WTC11 (cell line): ENCODE measurements around the gene DDX39B. TPM values are rescaled to one million over a fixed set of nuclear protein-coding genes. Genes with fewer than 3 reads are reported as not detected.
A peak's percentile ranks its signal among the peaks of the same experiment; 100 is the strongest.

Experiments
- ATAC-seq: fragments of 200-7000 bp; cut with Tn5 transposase; 2 replicates; pipeline ENCODE4 v1.10.0; 2021; ENCODE audit warnings: mild to moderate bottlenecking, moderate library complexity
- CTCF ChIA-PET: fragments of 300-600 bp; sonication (Branson Sonifier 250); formaldehyde crosslinking; loops from one replicate; lab custom pipeline; 2021; ENCODE audit warnings: antibody characterized with exemption; lab: Charles Lee
- POLR2A ChIA-PET: fragments of 350-600 bp; sonication (Branson Sonifier 250); formaldehyde crosslinking; loops from one replicate; lab custom pipeline; 2021; ENCODE audit warnings: antibody characterized with exemption; lab: Charles Lee
- DNase-seq: peaks from one replicate; pipeline ENCODE4 v3.0.0; 2021; ENCODE audit warnings: low spot score
- H3K27ac Mint-ChIP-seq: 2 replicates; pipeline ENCODE4 v1.8.0; 2021; ENCODE audit warnings: mixed read lengths
- H3K27me3 Mint-ChIP-seq: 2 replicates; pipeline ENCODE4 v1.8.0; 2021; ENCODE audit warnings: low read depth, mild to moderate bottlenecking, moderate library complexity, mixed read lengths
- H3K36me3 Mint-ChIP-seq: 2 replicates; pipeline ENCODE4 v1.8.0; 2021; ENCODE audit warnings: mixed read lengths
- H3K4me1 Mint-ChIP-seq: 2 replicates; pipeline ENCODE4 v1.8.0; 2022; ENCODE audit warnings: mixed read lengths
- H3K4me3 Mint-ChIP-seq: 2 replicates; pipeline ENCODE4 v1.8.0; 2021; ENCODE audit warnings: mild to moderate bottlenecking, moderate library complexity, mixed read lengths
- H3K9me3 Mint-ChIP-seq: 2 replicates; pipeline ENCODE4 v1.8.0; 2021; ENCODE audit warnings: mixed read lengths
- ATF1 ChIP-seq: sonication (generic); formaldehyde crosslinking; IDR thresholded peaks from 2 replicates; pipeline ENCODE4 v1.8.1; 2023; ENCODE audit warnings: mild to moderate bottlenecking, moderate library complexity, missing genetic modification reagents
- ATF2 ChIP-seq: sonication (generic); formaldehyde crosslinking; IDR thresholded peaks from 2 replicates; pipeline ENCODE4 v1.8.1; 2022; ENCODE audit warnings: low read depth, missing genetic modification reagents, borderline replicate concordance
- CTCF ChIP-seq: fragments of 200-600 bp; IDR thresholded peaks from 2 replicates; pipeline ENCODE4 v1.8.0; 2022; ENCODE audit warnings: antibody characterized with exemption
- FOXJ3 ChIP-seq: sonication (generic); formaldehyde crosslinking; IDR thresholded peaks from 2 replicates; pipeline ENCODE4 v1.9.0; 2021; ENCODE audit warnings: missing genetic modification reagents, mild to moderate bottlenecking, borderline replicate concordance
- GABPB1 ChIP-seq: sonication (generic); formaldehyde crosslinking; IDR thresholded peaks from 2 replicates; pipeline ENCODE4 v1.8.1; 2023; ENCODE audit warnings: mild to moderate bottlenecking, missing genetic modification reagents
- NR2C2 ChIP-seq: sonication (generic); formaldehyde crosslinking; IDR thresholded peaks from 2 replicates; pipeline ENCODE4 v1.8.0; 2022; ENCODE audit warnings: mild to moderate bottlenecking, missing genetic modification reagents
- STAT6 ChIP-seq: sonication (generic); formaldehyde crosslinking; conservative IDR thresholded peaks from 2 replicates; pipeline ENCODE4 v1.8.1; 2023; ENCODE audit warnings: mild to moderate bottlenecking, low read depth, missing genetic modification reagents, moderate library complexity
- ZNF425 ChIP-seq: fragments of 250-450 bp; sonication (Bioruptor Pico); conservative IDR thresholded peaks from 2 replicates; pipeline ENCODE4 v1.9.0; 2021; ENCODE audit warnings: mild to moderate bottlenecking
- ZNF671 ChIP-seq: fragments of 250-450 bp; sonication (Bioruptor Pico); IDR thresholded peaks from 2 replicates; pipeline ENCODE4 v1.8.0; 2021; ENCODE audit warnings: mild to moderate bottlenecking
- total RNA-seq: library from RNA; stranded (reverse); gene quantifications from 3 replicates; pipeline ENCODE4 v1.2.3, GENCODE V29; 2021

The DDX39B gene
- total RNA-seq, 1 experiment from 2014 or later, result 712 TPM

- peaks cover 50% of the 10 kb centered on the region for H3K4me1 Mint-ChIP-seq
- no peaks in the 10 kb centered on the region for H3K9me3 Mint-ChIP-seq
- no peak for DNase-seq
- H3K4me3 Mint-ChIP-seq, result no peak overlapping the region
- H3K27me3 Mint-ChIP-seq, result no peaks in the 10 kb centered on the region
- H3K27ac Mint-ChIP-seq, result peak overlapping the region; percentile 68
- peaks cover 93% of the 10 kb centered on the region for H3K36me3 Mint-ChIP-seq
- no peak for TF ChIP-seq GABPB1
- no peak for TF ChIP-seq FOXJ3 (CRISPR knock-in tag)
- TF ChIP-seq CTCF, result no peak
- TF ChIP-seq ATF2 (CRISPR knock-in tag), result no peak
- TF ChIP-seq ATF1, result no peak
- ChIA-PET CTCF (interaction anchor here (1.0 kb wide), 1 partner anchor 11 kb away, joined by 3 read pairs; the partner anchor contains the start of gene ATP6V1G2), POLR2A (interaction anchor here (0.6 kb wide), 2 partner anchors 136 to 263 kb away, joined by 4 to 6 read pairs; no protein-coding TSS in a partner anchor)
- no peak for ATAC-seq
Observed at GRCh38 chr6:31535538-31536324, 6.1 kb downstream of the DDX39B start.

DNA sequence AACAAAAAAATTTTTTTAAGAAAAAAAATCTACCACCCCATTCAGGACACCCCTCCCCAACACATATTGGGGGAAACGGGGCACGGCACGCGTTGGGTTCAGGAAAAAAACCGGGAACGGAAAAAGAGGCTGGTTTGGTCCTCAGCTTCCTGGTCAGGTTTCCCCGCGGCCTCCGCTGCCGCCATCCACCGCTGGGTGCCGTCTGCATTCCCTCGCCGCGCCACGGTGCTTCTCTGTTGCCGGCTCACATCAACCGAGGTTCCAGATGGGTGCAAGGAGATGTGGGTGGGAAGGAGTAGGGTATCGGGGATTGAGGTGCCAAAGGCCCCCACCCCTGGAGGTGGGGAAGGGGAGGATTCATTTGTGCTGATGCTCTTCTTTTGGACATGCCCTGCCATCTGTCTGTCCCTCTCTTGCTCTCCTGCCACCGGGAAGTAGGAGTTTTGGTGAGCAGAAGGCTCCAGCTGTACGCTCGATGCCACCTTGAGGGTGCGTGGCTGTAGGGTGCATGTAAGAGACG, 7.2 kb downstream of the DDX39B start:
- peaks cover 51% of the 10 kb centered on the region for H3K4me1 Mint-ChIP-seq
- no peaks in the 10 kb centered on the region for H3K9me3 Mint-ChIP-seq
- CTCF ChIA-PET, result no interaction called here
- no peak for DNase-seq
- no peak overlapping the region for H3K4me3 Mint-ChIP-seq
- POLR2A ChIA-PET, result no interaction called here
- no peaks in the 10 kb centered on the region for H3K27me3 Mint-ChIP-seq
- peaks cover 93% of the 10 kb centered on the region for H3K36me3 Mint-ChIP-seq
- H3K27ac Mint-ChIP-seq, result peak overlapping the region; percentile 68
- TF ChIP-seq ZNF425 (no peak), ZNF671 (CRISPR knock-in tag) (no peak), STAT6 (CRISPR knock-in tag) (no peak)
- TF ChIP-seq, all 79 proteins: peak for 0
- no peak for ATAC-seq

- peaks cover 89% of the 10 kb centered on the region for H3K36me3 Mint-ChIP-seq
- H3K9me3 Mint-ChIP-seq, result no peaks in the 10 kb centered on the region
- no peak overlapping the region for H3K4me3 Mint-ChIP-seq
- peak; percentile 24; the same call in 1 of the 2 replicates for TF ChIP-seq ZNF425
- 0 out of 2 replicates have a peak, but pooled peaks have one; percentile 29 for TF ChIP-seq ZNF671 (CRISPR knock-in tag)
- no peak for TF ChIP-seq NR2C2
- TF ChIP-seq, all 79 proteins: peak for 2
- Mint-ChIP-seq H3K4me1 (peaks cover 49% of the 10 kb centered on the region), H3K27ac (no peak overlapping the region), H3K27me3 (no peaks in the 10 kb centered on the region)
- ATAC-seq (no peak), DNase-seq (no peak)
- ChIA-PET POLR2A (no interaction called here), CTCF (no interaction called here)
Observed at GRCh38 chr6:31534011-31534410, 7.8 kb downstream of the DDX39B start.
